GM12874 (cell line): Measurements from ENCODE around the gene ITPRID2.

Experiments used
- CTCF ChIP-seq: IDR thresholded peaks from 2 replicates; pipeline ENCODE4 v1.5.1; 2011; ENCODE audit warnings: low read depth, mild to moderate bottlenecking, control low read depth, low read length, moderate library complexity; ENCODE audit not compliant: insufficient read depth

Gene ITPRID2

DNA sequence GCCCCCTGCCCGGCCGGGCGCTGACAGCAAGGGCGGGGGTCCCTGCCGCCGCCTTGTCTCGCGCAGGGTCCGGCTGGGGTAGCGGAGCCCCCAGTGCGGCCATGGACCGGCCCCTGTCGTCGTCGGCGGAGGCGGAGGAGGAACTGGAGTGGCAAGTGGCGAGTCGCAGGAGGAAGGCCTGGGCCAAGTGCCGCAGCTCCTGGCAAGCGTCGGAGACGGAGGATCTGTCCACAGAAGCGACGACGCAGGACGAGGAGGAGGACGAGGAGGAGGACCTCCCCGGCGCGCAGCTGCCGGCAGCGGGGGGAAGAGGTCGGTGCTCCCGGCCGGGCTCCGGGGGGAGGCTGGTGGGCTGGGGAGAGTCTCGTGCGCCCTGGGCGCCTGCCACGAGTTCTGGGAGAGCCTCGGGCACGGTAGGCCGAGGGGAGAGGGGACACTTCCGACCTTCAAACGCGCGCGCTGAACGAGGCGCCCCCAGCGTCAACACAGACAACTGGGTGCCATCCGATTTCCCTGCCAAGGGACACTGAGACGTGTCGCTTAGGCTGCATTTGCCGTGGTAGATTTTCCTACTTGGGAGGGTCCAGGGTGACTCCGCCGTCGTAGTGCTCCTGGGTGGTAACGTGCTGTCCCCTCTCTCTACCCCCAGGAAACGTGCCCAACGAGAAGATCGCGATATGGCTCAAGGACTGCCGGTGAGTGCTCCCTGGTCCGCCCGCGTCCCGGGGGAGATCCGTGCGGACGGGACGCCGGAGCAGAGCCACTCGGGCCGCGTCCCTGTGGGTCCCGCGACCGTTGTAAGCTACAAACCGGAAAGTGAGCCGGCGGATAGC lies 652 bp downstream of the ITPRID2 start:
- TF ChIP-seq CTCF, result peak; percentile 50

- TF ChIP-seq CTCF, result no peak
These were observed 1.4 kb downstream of the ITPRID2 start for GRCh38 chr2:181892799-181893435.

- TF ChIP-seq CTCF, result no peak
These were observed 2.9 kb downstream of the ITPRID2 start for GRCh38 chr2:181894381-181894780.

- no peak for TF ChIP-seq CTCF
These were observed 4.3 kb downstream of the ITPRID2 start for GRCh38 chr2:181895818-181896217.

DNA sequence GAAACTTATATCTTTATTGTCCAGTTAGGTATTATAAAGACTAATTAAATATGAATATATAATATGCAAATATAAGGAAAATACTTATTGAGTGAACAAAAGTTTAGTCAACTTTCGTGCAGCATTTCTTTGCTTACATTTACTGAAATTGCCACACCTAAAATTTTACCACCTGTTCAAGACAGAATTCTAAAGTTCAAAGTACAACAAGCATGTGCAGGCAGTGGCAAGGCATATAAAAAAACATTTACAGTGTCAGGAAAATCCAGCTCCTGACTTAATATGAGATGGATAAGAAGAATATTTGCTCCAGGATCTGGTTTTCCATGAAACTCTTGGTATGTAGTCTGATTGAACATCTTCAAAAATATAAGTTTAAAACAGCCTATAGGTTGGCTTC lies 4.8 kb downstream of the ITPRID2 start:
- TF ChIP-seq CTCF, result no peak

DNA sequence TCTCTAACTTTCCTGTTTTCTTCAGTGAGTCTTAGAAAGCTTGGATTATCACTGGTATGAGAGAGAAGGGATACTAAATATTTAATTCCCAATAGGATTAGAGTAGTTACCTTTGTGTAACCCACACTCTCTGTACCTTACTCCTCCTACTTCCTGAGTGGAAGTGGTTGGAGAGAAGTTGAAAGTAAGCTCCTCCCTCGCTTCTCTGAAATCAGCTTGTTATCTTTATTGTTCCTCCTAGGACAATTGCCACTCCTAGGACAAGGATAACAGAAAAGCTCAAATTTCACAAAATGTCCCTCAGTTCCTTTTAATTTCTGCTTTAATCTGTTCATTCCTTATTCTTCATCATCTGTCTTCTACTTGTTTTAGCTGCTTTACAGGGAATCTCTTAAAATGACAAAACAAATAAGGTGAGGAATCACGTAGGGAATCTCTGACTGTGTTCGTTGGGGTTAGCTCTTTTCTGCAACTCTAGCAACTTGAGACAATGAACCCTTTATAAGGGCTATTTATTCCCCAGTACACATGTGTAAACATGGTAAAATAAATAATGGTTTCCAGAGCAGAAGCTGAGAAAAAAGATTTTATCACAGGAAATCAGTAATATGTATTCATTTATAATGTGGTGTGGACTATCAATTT lies 8.6 kb downstream of the ITPRID2 start:
- no peak for TF ChIP-seq CTCF

DNA sequence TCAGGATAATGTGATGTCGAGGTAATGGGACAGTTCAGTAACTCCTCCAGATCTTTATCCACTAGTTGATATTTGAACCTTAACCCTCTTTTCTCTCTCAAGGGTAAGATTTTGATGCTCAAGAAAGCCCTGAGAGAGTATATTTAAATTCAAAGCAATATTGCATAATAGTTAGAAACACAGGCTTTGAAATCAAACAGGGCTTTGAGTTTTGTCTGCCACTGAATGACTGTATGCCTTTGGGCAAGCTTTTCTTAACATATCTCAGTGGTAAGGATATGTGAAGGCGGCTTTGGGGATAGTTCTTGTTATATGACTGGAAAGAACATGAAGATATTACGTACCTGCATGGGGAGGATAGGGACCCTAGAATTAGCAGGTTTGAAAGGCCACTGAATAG lies 11.1 kb downstream of the ITPRID2 start:
- no peak for TF ChIP-seq CTCF
